ENCODE data around the gene PSMD1. TPM values are rescaled to one million over a fixed set of nuclear protein-coding genes. Genes with fewer than 3 reads are reported as not detected.

PSMD1 gene
- total RNA-seq, 2 experiments from 2014 or later, result 27.9 to 31.3 TPM

- ATAC-seq (ENCODE audit: poor library complexity) (no peak), DNase-seq (no peak)
- Mint-ChIP-seq H3K27ac (no peak overlapping the region), H3K4me1 (ENCODE audit: low read depth) (no peaks in the 10 kb centered on the region), H3K27me3 (peaks cover 27% of the 10 kb centered on the region), H3K36me3 (ENCODE audit: low read depth) (no peaks in the 10 kb centered on the region), H3K9me3 (no peaks in the 10 kb centered on the region), H3K4me3 (no peak overlapping the region)
- Histone ChIP-seq H3K4me1 (ENCODE audit: insufficient read depth, low read length) (peaks cover 2% of the 10 kb centered on the region), H3K27me3 (ENCODE audit: control insufficient read depth in 1 of 2, insufficient read depth in 2 of 2, low read length in 2 of 2) (peaks cover 15 to 31% of the 10 kb centered on the region in 2 experiments), H3K4me3 (ENCODE audit: low read length) (no peak overlapping the region), H3K27ac (ENCODE audit: low read depth in 1 of 2, low read length in 2 of 2) (no peak overlapping the region), H3K9me3 (ENCODE audit: control insufficient read depth in 1 of 2, insufficient read depth in 1 of 2, low read length in 2 of 2) (peaks cover 0 to 6% of the 10 kb centered on the region in 2 experiments), H3K36me3 (ENCODE audit: insufficient read depth, low read length) (no peaks in the 10 kb centered on the region)
- ChIA-PET POLR2A (no interaction called here), CTCF (no interaction called here)
- TF ChIP-seq, protein P1, sequence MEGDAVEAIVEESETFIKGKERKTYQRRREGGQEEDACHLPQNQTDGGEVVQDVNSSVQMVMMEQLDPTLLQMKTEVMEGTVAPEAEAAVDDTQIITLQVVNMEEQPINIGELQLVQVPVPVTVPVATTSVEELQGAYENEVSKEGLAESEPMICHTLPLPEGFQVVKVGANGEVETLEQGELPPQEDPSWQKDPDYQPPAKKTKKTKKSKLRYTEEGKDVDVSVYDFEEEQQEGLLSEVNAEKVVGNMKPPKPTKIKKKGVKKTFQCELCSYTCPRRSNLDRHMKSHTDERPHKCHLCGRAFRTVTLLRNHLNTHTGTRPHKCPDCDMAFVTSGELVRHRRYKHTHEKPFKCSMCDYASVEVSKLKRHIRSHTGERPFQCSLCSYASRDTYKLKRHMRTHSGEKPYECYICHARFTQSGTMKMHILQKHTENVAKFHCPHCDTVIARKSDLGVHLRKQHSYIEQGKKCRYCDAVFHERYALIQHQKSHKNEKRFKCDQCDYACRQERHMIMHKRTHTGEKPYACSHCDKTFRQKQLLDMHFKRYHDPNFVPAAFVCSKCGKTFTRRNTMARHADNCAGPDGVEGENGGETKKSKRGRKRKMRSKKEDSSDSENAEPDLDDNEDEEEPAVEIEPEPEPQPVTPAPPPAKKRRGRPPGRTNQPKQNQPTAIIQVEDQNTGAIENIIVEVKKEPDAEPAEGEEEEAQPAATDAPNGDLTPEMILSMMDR (IDR thresholded peaks at IDR 0.05), result no peak
- intact Hi-C loops (cut with DNase I, micrococcal nuclease), result no loop called here
These were observed 131.3 kb downstream of the PSMD1 start for GRCh38 chr2:231187736-231188505.

DNA sequence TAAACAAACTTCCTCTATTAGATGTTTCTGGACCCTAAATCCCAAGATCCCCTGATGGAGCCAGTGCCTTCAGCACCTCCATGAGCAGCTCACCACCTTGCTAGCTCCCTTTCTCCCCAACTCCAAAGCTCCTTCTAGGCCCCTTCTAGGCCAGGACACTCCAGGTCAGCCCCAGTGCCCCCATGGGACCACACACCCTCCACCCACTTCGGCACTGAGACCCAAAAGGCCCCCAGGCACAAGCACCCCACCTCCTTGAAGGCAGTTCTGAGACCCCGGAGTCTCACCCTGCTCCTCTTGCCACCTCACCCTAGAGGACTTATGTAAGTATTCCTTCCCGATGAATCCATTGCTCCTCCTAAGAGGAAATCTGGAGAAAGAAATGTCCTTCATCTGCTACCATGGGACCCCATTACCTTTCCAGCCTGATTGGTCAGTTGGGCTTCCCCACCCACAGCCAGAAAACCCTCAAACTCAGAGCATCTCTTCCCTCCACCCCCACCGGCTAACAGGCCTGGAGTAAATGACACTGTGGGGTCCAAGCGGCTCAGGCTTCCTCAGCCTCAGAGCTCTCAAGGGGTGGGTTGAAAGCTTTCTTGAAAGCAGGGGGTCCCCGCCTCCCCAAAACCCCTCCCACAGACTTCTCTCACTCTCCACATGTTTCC lies 132.0 kb downstream of the PSMD1 start:
- Histone ChIP-seq H3K27ac (ENCODE audit: low read depth in 1 of 2, low read length in 2 of 2) (no peak overlapping the region), H3K27me3 (ENCODE audit: control insufficient read depth in 1 of 2, insufficient read depth in 2 of 2, low read length in 2 of 2) (peaks cover 15 to 31% of the 10 kb centered on the region in 2 experiments), H3K4me3 (ENCODE audit: low read length) (no peak overlapping the region), H3K9me3 (ENCODE audit: control insufficient read depth in 1 of 2, insufficient read depth in 1 of 2, low read length in 2 of 2) (peaks cover 0 to 6% of the 10 kb centered on the region in 2 experiments), H3K36me3 (ENCODE audit: insufficient read depth, low read length) (no peaks in the 10 kb centered on the region), H3K4me1 (ENCODE audit: insufficient read depth, low read length) (peaks cover 2% of the 10 kb centered on the region)
- Mint-ChIP-seq H3K36me3 (ENCODE audit: low read depth) (no peaks in the 10 kb centered on the region), H3K9me3 (no peaks in the 10 kb centered on the region), H3K27ac (no peak overlapping the region), H3K4me3 (no peak overlapping the region), H3K27me3 (peaks cover 27% of the 10 kb centered on the region), H3K4me1 (ENCODE audit: low read depth) (no peaks in the 10 kb centered on the region)
- ChIA-PET POLR2A (no interaction called here), CTCF (no interaction called here)
- TF ChIP-seq, protein P1 (IDR thresholded peaks at IDR 0.05), result no peak
- intact Hi-C loops (cut with DNase I, micrococcal nuclease), result no loop called here
- no peak for ATAC-seq (ENCODE audit: poor library complexity)
- no peak for DNase-seq

DNA sequence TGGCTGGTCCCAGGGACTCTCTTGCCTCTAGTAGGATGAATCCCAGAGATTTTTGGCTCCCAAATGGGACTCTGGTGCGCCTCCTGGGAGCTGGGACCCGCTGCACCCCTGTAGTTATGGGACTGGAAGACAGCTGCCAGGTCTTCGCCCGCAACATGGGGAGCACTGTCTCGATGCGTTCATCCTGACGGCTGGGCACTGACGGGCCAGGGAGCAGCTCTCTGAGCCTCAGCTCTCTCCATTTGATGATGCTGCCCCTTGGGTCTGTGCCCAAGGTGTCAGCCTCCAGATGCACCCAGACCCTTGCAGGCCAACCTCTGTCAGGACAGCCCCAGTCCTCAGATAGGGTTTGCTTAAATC lies 132.5 kb downstream of the PSMD1 start:
- H3K4me3 Mint-ChIP-seq, result no peak overlapping the region
- CTCF ChIA-PET, result no interaction called here
- Histone ChIP-seq H3K4me1 (ENCODE audit: insufficient read depth, low read length) (peaks cover 2% of the 10 kb centered on the region), H3K27ac (ENCODE audit: low read depth in 1 of 2, low read length in 2 of 2) (no peak overlapping the region), H3K36me3 (ENCODE audit: insufficient read depth, low read length) (no peaks in the 10 kb centered on the region), H3K4me3 (ENCODE audit: low read length) (no peak overlapping the region), H3K9me3 (ENCODE audit: control insufficient read depth in 1 of 2, insufficient read depth in 1 of 2, low read length in 2 of 2) (peaks cover 0 to 6% of the 10 kb centered on the region in 2 experiments), H3K27me3 (ENCODE audit: control insufficient read depth in 1 of 2, insufficient read depth in 2 of 2, low read length in 2 of 2) (peaks cover 16 to 31% of the 10 kb centered on the region in 2 experiments)
- H3K9me3 Mint-ChIP-seq, result no peaks in the 10 kb centered on the region
- H3K27me3 Mint-ChIP-seq, result peaks cover 27% of the 10 kb centered on the region
- TF ChIP-seq, protein P1 (IDR thresholded peaks at IDR 0.05), result no peak
- H3K36me3 Mint-ChIP-seq (ENCODE audit: low read depth), result no peaks in the 10 kb centered on the region
- intact Hi-C loops (cut with DNase I, micrococcal nuclease), result no loop called here
- ATAC-seq (ENCODE audit: poor library complexity) (no peak), DNase-seq (no peak)
- POLR2A ChIA-PET, result interaction anchor here (0.6 kb wide), 1 partner anchor 9 kb away, joined by 4 read pairs; no protein-coding TSS in a partner anchor
- H3K27ac Mint-ChIP-seq, result no peak overlapping the region
- no peaks in the 10 kb centered on the region for H3K4me1 Mint-ChIP-seq (ENCODE audit: low read depth)

Measured in CD4-positive, alpha-beta T cell (primary cell).